Right cardiac atrium (tissue), 5 donors: ENCODE measurements around the gene CYP3A7. TPM values are rescaled to one million over a fixed set of nuclear protein-coding genes. Genes with fewer than 3 reads are reported as not detected.
"Not testable (repeated sequence)": the region's sequence is repeated elsewhere in the genome, so short reads cannot be mapped to it uniquely, and the experiment has no call there.

Experiments
- ATAC-seq, 2 donors: fragments of 200-7000 bp; cut with Tn5 transposase; one replicate each; pipeline versions ENCODE4 v1.8.0 to v1.9.1; 2020; ENCODE audit warnings: moderate library complexity in 2 of 2, mild to moderate bottlenecking in 1 of 2
- DNase-seq, 3 donors: peaks; one replicate each; pipeline ENCODE4 v3.0.0-alpha.2; 2020
- H3K27ac ChIP-seq: one replicate; pipeline ENCODE4 v1.5.1; 2013; ENCODE audit warnings: mild to moderate bottlenecking, low read length, control low read depth, moderate library complexity
- H3K27me3 ChIP-seq: one replicate; pipeline ENCODE4 v1.6.1; 2013; ENCODE audit not compliant: control insufficient read depth, insufficient read depth
- H3K4me1 ChIP-seq: one replicate; pipeline ENCODE4 v1.6.1; 2013; ENCODE audit warnings: low read length; ENCODE audit not compliant: control insufficient read depth, insufficient read depth
- H3K4me3 ChIP-seq: one replicate; pipeline ENCODE4 v1.5.1; 2013; ENCODE audit warnings: low read length, control low read depth
- H3K9me3 ChIP-seq: one replicate; pipeline ENCODE4 v1.6.1; 2013; ENCODE audit warnings: low read length; ENCODE audit not compliant: control insufficient read depth
- WGBS: extraction: QIAGEN DNeasy Blood & Tissue Kit; methylation state at CpG from one replicate; pipeline ENCODE4 v1.1.7; 2013; 5-methylcytosine and 5-hydroxymethylcytosine counted together
- intact Hi-C, 4 donors: fragments of 100-400 bp; cut with DNase I; formaldehyde crosslinking; loops; one replicate each; pipeline versions ENCODE4 v1.11.0 to v1.14.0; 2022 to 2023
- polyA plus RNA-seq: library from polyadenylated mRNA; stranded (reverse); fragments of 200-250 nt; gene quantifications from one replicate; pipeline ENCODE4 v1.2.3, GENCODE V29; 2013
- total RNA-seq, 4 donors: library from RNA; stranded (reverse); fragmentation: NEBNext Ultra II Directional; extraction: Animal tissue kit (Norgen Biotek cat#: 25700); gene quantifications; one replicate each; pipeline ENCODE4 v1.2.1, GENCODE V29; 2021
- donor health status: healthy with polysubstance abuse.
- donor health status: DM: no; HTN: yes; CAD: no.
- donor health status: DM: no; HTN: no; CAD: no.
- donor health status: DM: no; HTN: yes; CAD: no; lungs with severe emphysema.
- donor health status: DM: yes; HTN: yes; CAD: no.

The CYP3A7 gene
- total and polyA plus RNA-seq, 5 donors, result not detected

GRCh38 chr7:99741441-99741795 is 6.4 kb upstream of the CYP3A7 start:
- H3K4me3 ChIP-seq, result no peak overlapping the region
- H3K27me3 ChIP-seq, result no peaks in the 10 kb centered on the region
- no peak for ATAC-seq
- H3K9me3 ChIP-seq, result no peaks in the 10 kb centered on the region
- H3K4me1 ChIP-seq, result no peaks in the 10 kb centered on the region
- no peak for DNase-seq
- intact Hi-C loops, result no loop called here
- H3K27ac ChIP-seq, result no peak overlapping the region
- WGBS, result 80% methylated on average over 2 of the region's 2 CpGs

DNA sequence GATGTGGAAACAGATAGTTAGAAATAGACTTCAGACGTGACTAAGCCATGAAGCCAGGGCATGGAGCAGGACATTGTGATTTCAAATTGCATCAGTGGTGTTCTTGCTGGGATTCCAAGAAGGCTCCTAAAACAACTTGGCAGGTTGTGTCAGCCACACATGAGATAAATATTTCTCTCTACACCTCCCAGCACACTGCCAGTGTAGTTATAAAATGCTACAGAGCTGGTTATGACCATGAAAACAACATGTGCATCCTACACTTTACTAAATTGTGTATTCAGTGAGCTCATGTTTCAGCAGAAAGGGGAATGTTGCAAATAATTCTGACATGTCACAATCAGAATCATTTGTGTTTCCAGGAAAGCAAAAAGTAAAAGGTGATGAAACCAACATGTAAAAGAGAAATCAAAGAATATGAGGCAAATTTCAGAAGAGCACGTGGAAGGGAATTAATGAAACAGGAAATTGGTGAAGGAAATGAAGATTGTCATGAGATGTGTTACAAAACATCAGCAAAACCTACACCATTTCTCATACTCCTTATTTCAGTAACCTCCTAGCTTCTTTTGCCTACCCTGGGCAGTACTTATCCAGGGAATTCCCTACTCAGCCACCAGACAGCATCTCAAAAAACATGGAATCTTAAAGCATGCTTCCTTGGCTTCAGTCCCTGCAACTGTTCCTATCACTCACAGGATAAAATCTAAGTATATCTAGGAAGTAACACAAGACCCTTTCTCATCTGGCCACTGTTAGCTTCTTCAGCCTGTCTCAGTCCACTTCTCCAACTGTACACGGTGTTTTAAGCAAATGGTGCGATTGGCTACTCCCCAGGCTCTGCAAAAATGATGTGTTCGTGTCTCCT is 5.8 kb upstream of the CYP3A7 start:
- Histone ChIP-seq H3K27ac (no peak overlapping the region), H3K4me3 (no peak overlapping the region), H3K4me1 (no peaks in the 10 kb centered on the region), H3K9me3 (no peaks in the 10 kb centered on the region), H3K27me3 (no peaks in the 10 kb centered on the region)
- intact Hi-C loops, result no loop called here
- no peak for ATAC-seq
- 73% methylated on average over 5 of the region's 5 CpGs for WGBS
- DNase-seq, result no peak

GRCh38 chr7:99739699-99740572 is 4.9 kb upstream of the CYP3A7 start:
- no peak for ATAC-seq
- H3K4me3 ChIP-seq, result no peak overlapping the region
- intact Hi-C loops, result no loop called here
- no peaks in the 10 kb centered on the region for H3K4me1 ChIP-seq
- 75% methylated on average over 2 of the region's 2 CpGs for WGBS
- H3K27ac ChIP-seq, result no peak overlapping the region
- DNase-seq, result no peak
- H3K9me3 ChIP-seq, result no peaks in the 10 kb centered on the region
- H3K27me3 ChIP-seq, result no peaks in the 10 kb centered on the region

DNA sequence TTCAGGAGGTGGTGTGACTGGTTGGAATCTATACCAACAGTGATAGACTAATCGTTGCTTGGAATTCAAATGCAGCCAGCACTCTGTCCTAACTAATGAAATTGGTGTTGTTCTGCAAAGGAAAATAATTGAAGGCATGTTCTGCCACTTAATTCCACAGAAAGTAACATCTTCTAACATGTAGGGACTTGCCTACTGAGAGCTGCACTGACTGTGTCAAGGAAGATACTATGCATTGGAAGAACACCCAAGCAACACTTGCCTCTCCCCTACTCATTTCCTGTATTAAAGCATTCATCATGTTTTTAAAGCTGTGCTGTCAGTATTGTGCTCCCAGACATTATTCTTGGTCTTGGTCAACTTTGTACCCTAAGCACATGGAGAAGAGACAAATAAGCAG is 2.7 kb upstream of the CYP3A7 start:
- 83% methylated on average over 1 of the region's 1 CpG for WGBS
- Histone ChIP-seq H3K27me3 (no peaks in the 10 kb centered on the region), H3K4me1 (no peaks in the 10 kb centered on the region), H3K27ac (no peak overlapping the region), H3K4me3 (no peak overlapping the region), H3K9me3 (no peaks in the 10 kb centered on the region)
- DNase-seq, result no peak
- intact Hi-C loops, result no loop called here
- ATAC-seq, result no peak

DNA sequence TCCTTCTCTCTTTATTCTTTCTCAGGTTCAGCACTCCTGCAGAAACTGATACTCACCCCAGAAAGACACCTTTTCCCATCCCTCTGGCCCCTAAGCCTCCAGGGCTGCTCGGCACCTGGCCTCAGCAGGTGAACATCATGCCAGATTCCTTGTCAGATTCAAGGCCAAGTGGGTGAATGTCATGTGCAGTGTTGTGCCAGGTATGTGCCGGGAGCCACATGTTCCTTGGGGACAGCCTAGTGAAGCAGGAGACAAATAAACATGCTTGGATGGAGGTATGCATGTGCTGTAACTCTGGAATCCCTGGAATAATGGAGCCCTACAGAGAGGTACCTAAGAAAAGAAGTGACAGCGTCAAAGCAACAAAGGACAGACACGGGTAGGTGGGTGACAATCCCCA is 1.7 kb upstream of the CYP3A7 start:
- H3K27me3 ChIP-seq, H3K9me3 ChIP-seq, intact Hi-C loops, H3K4me1 ChIP-seq, H3K4me3 ChIP-seq, DNase-seq, H3K27ac ChIP-seq, ATAC-seq: not testable (repeated sequence)
- 91% methylated on average over 4 of the region's 4 CpGs for WGBS

- 98% methylated on average over 2 of the region's 2 CpGs for WGBS
- H3K27ac ChIP-seq, result no peak overlapping the region
- no peak overlapping the region for H3K4me3 ChIP-seq
- no peaks in the 10 kb centered on the region for H3K27me3 ChIP-seq
- intact Hi-C loops, result no loop called here
- ATAC-seq (no peak), DNase-seq (no peak)
- H3K4me1 ChIP-seq, result no peaks in the 10 kb centered on the region
- H3K9me3 ChIP-seq, result no peaks in the 10 kb centered on the region
These were observed 1.5 kb downstream of the CYP3A7 start for GRCh38 chr7:99733448-99733847.

GRCh38 chr7:99733003-99733402 is 2.0 kb downstream of the CYP3A7 start:
- Histone ChIP-seq H3K27me3 (no peaks in the 10 kb centered on the region), H3K4me3 (no peak overlapping the region), H3K9me3 (no peaks in the 10 kb centered on the region), H3K4me1 (no peaks in the 10 kb centered on the region), H3K27ac (no peak overlapping the region)
- DNase-seq (no peak), ATAC-seq (no peak)
- 88% methylated on average over 3 of the region's 3 CpGs for WGBS
- intact Hi-C loops, result no loop called here

DNA sequence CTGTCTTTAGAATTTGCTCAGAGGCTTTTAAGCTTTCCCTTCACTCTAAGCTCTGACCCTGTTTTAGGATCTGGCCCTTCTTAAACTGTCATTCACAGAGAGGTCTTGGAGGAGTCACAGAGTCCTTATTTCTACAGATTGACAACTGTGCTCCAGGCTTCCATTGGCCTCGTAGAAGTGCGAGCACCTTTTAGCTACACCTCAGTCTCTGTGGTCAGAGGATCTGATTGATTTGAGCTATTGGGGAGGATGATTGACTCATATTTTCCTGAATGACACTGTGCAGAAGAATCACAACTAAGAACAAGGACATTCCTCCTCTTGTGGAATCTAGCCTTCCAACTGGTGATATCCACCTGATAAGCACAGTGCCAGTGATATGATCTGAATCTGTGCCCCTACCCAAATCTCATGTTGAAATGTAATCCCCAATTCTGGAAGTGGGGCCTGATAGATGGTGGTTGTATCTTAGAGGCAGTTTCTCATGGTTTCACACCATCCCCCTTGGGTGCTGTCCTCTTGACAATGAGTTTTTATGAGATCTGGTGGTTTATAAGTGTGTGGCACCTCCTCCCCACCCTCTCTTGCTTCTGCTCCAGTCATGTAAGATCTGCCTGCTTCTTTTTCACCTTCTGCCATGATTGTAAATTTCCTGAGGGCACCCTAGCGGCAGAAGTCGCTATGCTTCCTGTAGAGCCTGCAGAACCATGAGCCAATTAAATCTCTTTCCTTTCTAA is 3.2 kb downstream of the CYP3A7 start:
- intact Hi-C loops, result no loop called here
- Histone ChIP-seq H3K27me3 (no peaks in the 10 kb centered on the region), H3K4me3 (no peak overlapping the region), H3K27ac (no peak overlapping the region), H3K9me3 (no peaks in the 10 kb centered on the region), H3K4me1 (no peaks in the 10 kb centered on the region)
- no peak for ATAC-seq
- no peak for DNase-seq
- WGBS, result 93% methylated on average over 4 of the region's 4 CpGs

DNA sequence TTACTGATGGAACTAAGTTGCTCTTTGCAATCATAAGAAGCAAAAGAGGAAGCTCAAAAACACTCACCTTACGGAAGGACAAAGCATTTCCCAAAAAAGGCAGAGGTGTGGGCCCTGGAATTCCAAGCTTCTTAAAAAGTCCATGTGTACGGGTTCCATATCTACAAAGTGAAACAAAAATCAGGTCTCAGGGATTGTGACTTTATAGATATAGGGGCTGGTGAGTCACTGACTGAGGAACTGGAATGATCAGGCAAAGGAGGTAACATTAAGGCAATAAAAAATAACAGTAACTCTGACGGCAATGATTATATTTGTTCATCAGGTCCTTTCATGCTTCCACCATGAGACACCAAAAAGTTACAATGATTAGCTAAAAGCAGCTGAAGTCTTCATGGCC is 4.0 kb downstream of the CYP3A7 start:
- DNase-seq, result no peak
- intact Hi-C loops, result no loop called here
- ATAC-seq, result no peak
- no peaks in the 10 kb centered on the region for H3K27me3 ChIP-seq
- no peak overlapping the region for H3K4me3 ChIP-seq
- no peaks in the 10 kb centered on the region for H3K9me3 ChIP-seq
- H3K27ac ChIP-seq, result no peak overlapping the region
- WGBS, result 82% methylated on average over 3 of the region's 3 CpGs
- H3K4me1 ChIP-seq, result no peaks in the 10 kb centered on the region

GRCh38 chr7:99730238-99730810 is 4.7 kb downstream of the CYP3A7 start:
- WGBS, result 60% methylated on average over 1 of the region's 1 CpG
- Histone ChIP-seq H3K27ac (no peak overlapping the region), H3K4me1 (no peaks in the 10 kb centered on the region), H3K27me3 (no peaks in the 10 kb centered on the region), H3K9me3 (no peaks in the 10 kb centered on the region), H3K4me3 (no peak overlapping the region)
- DNase-seq, result no peak
- no peak for ATAC-seq
- intact Hi-C loops, result no loop called here
